NCI-H748 (cell line): ENCODE results near the gene KBTBD3.

ENCODE experiments used
- DNase-seq: peaks from one replicate; lab custom pipeline; 2025; ENCODE audit not compliant: unreplicated experiment; lab: John Stamatoyannopoulos, UW

The KBTBD3 gene

GRCh38 chr11:106076919-106077608 is at the start of gene KBTBD3:
KBTBD3 (minus strand) TSS chr11:106077347; CDS start chr11:106059097, 18,250 bp downstream.
- DNase-seq, result peak; percentile 98

GRCh38 chr11:106121570-106122320 is 44.6 kb upstream of the KBTBD3 start:
- DNase-seq, result no peak

- no peak for DNase-seq
Measured at GRCh38 chr11:106105986-106106385, 28.8 kb upstream of the KBTBD3 start.

- DNase-seq, result no peak
Measured at GRCh38 chr11:106101819-106102218, 24.7 kb upstream of the KBTBD3 start.

GRCh38 chr11:106101370-106101769 is 24.2 kb upstream of the KBTBD3 start:
- DNase-seq, result no peak

GRCh38 chr11:106098893-106099553 is 21.9 kb upstream of the KBTBD3 start:
- DNase-seq, result no peak

- no peak for DNase-seq
Measured at GRCh38 chr11:106092446-106092845, 15.3 kb upstream of the KBTBD3 start.

GRCh38 chr11:106091480-106092123 is 14.5 kb upstream of the KBTBD3 start:
- DNase-seq, result no peak

- no peak for DNase-seq
Measured at GRCh38 chr11:106088896-106089295, 11.7 kb upstream of the KBTBD3 start.

- DNase-seq, result peak; percentile 37
Measured at GRCh38 chr11:106087815-106088435, 10.8 kb upstream of the KBTBD3 start.

GRCh38 chr11:106086850-106087249 is 9.7 kb upstream of the KBTBD3 start:
- DNase-seq, result no peak

- DNase-seq, result no peak
Measured at GRCh38 chr11:106086135-106086534, 9.0 kb upstream of the KBTBD3 start.

GRCh38 chr11:106082096-106082495 is 4.9 kb upstream of the KBTBD3 start:
- no peak for DNase-seq

- DNase-seq, result peak; percentile 67
Measured at GRCh38 chr11:106077609-106078455, 685 bp upstream of the KBTBD3 start, which contains the start of gene AASDHPPT. AASDHPPT (plus strand) TSS chr11:106077662; CDS start chr11:106077711, 49 bp downstream.

- DNase-seq, result peak; percentile 55
Measured at GRCh38 chr11:106076171-106076918, 802 bp downstream of the KBTBD3 start.

GRCh38 chr11:106072804-106073203 is 4.3 kb downstream of the KBTBD3 start:
- peak; percentile 19 for DNase-seq

- DNase-seq, result no peak
Measured at GRCh38 chr11:106070606-106071005, 6.5 kb downstream of the KBTBD3 start.

GRCh38 chr11:106063009-106063408 is 14.1 kb downstream of the KBTBD3 start:
- no peak for DNase-seq
